Stimulated activated CD4-positive, alpha-beta T cell treated with anti-CD3 and anti-CD28 coated beads, Interleukin-1b, Interleukin-23, amount 100 ng/mL, for 4 hours (primary cell): ENCODE results near the gene BGN.

Experiments used
- DNase-seq, 2 donors: peaks; one replicate each; pipeline ENCODE4 v3.0.0-alpha.2; 2020; ENCODE audit warnings: low read depth in 2 of 2

BGN gene

DNA sequence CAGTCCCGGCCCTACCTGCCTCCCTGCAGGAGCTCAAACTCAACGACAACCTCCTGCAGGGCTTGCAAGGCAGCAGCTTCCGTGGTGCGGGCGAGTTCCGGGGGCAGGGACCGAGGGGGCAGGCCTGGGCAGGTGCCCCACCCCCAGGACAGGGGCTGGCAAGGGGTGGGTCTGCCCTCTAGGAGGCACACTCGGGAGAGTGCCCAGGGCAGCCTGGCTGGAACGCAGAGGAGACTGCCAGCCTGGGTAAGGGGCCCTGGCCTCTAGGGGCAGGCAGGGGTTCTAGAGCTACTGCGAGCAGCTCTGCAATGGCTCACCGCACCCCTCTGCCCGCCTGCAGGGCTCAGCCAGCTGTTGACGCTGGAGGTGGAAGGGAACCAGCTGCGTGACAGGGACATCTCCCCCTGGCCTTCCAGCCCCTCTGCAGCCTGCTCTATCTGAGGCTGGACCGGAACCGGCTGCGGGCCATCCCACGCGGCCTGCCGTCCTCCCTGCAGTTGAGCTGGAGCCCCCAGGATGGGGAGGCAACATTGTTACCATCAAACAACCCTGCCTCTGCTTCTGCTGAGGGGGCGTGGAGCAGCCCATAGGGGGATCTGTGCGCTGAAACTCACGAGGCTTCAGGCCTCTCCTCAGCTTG is 12.3 kb upstream of the BGN start:
- no peak for DNase-seq

DNA sequence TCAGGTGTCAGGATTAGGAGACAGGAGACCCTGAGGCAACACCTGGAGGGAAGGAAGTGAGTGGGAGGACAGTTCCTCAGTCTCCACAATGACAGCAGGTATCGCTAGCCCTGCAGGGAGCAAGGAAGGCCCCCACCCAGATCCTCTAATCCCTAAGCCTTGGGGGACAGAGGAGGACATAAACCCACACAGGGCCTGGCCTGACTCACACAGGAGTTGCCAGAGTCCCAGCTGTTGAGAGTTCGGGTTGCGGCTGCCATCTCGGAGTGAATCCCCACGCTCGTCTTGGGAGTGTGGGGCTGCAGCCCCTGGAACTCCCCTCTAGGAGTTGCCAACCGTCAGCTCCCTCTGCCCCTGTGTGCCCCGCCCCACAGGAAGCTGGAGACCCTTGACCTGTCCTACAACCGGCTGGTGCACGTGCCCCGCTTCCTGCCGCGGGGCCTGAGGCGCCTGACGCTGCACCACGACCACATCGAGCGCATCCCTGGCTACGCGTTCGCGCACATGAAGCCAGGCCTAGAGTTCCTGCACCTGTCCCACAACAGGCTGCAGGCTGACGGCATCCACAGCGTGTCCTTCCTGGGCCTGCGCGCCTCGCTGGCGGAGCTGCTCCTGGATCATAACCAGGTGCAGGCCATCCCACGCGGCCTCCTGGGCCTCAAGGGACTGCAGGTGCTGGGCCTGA is 9.2 kb upstream of the BGN start:
- DNase-seq = no peak

DNA sequence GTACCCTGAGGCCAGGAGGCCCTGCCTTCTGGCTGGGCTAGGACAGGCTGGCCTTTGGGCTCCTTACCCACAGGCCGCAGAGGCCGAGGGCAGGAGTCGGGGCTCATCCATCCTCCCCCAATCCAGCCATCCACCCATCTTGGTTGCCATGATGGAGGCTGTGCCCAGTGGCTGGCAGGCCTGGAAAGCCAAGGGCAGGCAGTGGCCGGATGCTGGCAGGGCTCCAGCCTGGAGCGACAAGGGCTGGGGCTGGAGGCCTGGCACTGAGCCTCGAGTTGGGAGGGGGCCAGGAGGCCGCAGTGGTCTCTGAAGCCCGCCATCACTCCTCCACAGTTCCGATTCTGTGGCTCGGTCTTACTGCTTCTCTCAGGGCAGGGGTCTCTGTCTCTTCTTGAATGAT is 8.6 kb upstream of the BGN start:
- DNase-seq = no peak

- no peak for DNase-seq
Measured at GRCh38 chrX:153487590-153488071, 7.1 kb upstream of the BGN start.

- no peak for DNase-seq
Measured at GRCh38 chrX:153488231-153488914, 6.4 kb upstream of the BGN start.

DNA sequence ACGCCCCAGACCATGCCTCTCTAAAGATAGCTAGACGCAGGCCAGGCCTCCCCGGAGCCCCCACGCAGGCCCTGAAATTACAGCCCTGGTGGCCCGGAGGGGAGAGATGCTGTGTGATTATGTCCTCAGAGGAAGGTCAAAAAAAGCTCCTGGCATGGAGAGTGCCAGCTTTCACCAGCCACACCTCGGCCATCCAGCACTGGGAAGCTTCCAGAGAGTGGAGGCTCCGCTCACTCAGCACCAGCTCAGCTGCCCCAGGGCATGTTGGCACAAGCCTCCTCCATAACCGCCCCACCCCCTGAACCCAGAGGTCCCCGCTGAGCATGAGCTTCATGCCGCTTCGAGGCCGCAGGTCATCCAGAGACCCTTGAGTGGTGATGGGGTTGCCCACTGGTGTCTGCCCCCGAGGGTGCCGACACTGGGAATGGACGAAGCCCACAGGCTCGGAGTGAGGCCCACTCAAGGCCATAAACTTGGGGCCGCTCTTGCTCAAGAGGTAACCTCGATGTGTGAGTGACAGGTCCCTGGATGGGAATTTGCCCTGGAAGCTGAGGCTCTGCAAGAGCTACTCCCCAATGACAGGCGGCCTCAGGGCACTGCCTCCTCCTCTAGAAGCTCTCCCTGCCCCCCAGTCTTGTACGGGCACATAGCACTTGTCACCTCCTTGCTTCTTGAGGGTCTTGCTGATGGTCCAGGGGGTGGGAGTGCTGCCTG is 4.4 kb upstream of the BGN start:
- DNase-seq = no peak

DNA sequence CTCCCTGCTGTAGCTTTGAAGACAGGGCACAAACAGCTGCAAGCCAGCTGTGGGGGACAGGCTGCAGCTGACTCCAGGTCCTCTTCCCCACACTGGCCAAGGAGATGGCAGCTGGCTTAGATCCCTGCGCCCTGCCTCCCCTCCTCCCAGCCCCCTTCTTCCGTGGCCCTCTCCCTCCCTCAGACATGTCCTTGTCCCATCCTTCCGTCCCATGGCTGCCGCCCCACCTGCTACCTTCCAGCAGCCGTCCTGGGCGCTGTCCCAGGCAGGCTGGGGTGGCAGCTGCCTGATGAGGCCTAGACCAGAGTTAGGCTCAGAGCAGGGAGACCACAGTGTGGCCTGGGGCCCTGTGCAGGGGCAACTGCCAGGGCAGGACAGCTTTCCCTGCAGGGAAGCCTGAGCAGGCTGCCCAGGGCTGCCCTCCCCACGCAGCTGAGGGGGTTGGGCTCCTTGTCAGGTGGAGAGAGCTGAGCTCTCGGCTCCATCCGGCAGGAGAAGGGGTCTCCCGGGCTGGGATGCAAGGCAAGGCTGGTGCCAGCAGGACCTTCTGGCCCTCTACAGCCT is 3.3 kb upstream of the BGN start:
- no peak for DNase-seq

DNA sequence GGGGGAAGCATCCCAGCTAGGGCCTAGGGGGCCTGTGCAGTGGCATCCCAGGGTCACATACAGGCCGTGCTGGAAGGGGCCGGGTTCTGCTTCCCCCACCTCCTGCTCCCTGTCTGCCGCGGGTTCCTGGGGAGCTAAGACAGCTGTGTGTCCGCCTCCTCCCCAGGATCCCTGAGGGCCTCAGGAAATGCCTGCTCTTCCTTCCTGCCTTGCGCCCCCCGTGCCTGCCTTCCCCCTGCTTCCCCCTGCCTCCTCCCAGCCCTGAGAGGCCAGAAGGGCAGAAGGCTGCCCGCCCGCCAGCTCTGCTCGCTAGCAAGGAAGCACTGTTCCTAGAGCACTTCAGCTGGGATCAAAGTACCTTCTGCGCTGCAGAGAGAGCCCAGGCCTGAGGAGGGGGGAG is 2.9 kb upstream of the BGN start:
- no peak for DNase-seq

GRCh38 chrX:153492543-153492942 is 2.2 kb upstream of the BGN start:
- DNase-seq = no peak

GRCh38 chrX:153493085-153493484 is 1.7 kb upstream of the BGN start:
- DNase-seq = no peak

GRCh38 chrX:153494061-153494460 is 719 bp upstream of the BGN start:
- DNase-seq = no peak

GRCh38 chrX:153495362-153495751 is 577 bp downstream of the BGN start:
- no peak for DNase-seq

DNA sequence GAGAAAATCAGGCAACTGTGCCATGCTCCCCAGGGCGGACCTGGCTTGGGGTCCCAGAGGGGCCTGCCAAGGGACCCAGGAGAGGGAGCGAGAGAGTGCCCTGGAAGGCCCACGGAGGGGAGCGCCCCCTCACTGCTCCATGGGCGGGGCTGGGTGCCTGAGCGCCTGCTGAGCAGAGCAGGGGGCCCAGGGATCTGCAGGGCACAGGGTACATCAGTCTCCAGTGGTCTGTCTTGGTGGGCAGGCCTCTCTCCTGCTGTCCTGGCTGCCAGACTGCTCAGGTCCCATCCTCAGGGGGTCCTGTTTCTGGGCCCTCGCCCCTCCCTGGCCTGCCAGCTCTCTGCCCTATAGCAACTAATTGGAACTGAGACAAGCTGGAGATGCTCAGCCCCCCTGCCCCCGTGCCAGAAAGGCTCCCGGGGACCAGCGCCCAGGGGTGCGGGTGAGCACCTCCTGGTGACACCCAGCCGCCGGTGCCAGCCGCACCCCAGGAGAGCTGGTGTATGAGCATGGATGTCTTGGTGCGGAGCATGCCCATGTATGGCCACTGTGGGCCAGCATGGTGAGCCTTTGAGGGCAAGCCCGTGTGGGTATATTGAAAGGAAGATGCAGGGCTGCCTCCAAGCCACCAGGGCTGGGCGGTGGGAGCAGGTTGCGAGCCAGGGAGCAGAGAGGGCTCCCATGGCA is 1.3 kb downstream of the BGN start:
- DNase-seq = no peak

DNA sequence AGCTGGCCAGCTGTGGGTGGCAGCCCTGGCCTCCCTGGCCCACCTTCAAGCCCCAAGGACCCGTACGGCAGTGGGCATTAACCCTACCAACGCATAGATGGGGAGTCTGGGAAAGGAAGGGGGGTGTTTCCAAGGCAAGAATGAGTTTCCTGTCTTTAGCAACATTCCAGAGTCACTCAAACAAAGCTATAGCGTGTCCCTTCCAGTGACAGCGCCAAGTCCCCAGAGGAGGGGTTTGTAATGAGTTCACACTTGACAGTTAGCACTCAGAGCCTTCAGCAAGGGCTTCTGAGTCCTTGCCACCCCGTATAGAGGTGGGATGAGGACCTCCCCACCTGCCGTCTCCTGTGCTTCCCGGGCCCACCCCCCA is 1.8 kb downstream of the BGN start:
- no peak for DNase-seq

- DNase-seq = no peak
Measured at GRCh38 chrX:153498453-153498852, 3.7 kb downstream of the BGN start.

- DNase-seq = no peak
Measured at GRCh38 chrX:153499341-153499740, 4.6 kb downstream of the BGN start.

- no peak for DNase-seq
Measured at GRCh38 chrX:153499876-153500275, 5.1 kb downstream of the BGN start.

DNA sequence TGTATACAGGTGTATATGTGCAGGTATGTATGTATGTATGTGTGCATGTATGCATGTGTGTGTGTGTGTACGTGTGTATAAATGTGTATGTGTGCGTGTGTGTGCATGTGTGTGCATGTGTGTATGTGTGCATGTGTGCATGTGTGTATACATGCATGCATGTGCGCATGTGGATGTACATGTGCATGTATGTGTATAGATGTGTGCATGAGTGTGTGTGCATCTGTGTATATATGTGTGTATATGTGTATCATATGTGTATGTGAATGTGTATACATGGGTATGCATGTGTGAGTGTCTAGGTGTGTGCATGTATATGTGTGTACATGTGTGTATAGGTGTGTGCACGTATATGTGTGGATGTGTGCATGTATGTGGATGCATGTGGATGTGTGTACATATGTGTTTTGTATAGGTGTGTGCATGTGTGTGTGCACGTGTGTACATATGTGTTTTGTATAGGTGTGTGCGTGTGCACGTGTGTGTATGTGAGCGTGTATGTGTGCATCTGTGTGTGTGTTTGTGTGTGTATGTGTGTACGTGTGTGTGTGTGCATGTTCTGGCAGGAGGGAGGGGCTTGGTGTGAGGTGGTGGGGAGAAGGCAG is 6.0 kb downstream of the BGN start:
- no peak for DNase-seq

GRCh38 chrX:153501530-153501929 is 6.8 kb downstream of the BGN start:
- no peak for DNase-seq

- DNase-seq = no peak
Measured at GRCh38 chrX:153502131-153502530, 7.4 kb downstream of the BGN start.

- no peak for DNase-seq
Measured at GRCh38 chrX:153502796-153503195, 8.0 kb downstream of the BGN start.
